Natural killer cell treated with Interleukin-12 subunit alpha and Interleukin-12 subunit beta and Interleukin-15 and Interleukin-18, amount 100 ng/mL, for 72 hours (primary cell): Measurements from ENCODE around the gene HYDIN. TPM values are rescaled to one million over a fixed set of nuclear protein-coding genes. Genes with fewer than 3 reads are reported as not detected.
"Not testable (repeated sequence)": the region's sequence is repeated elsewhere in the genome, so short reads cannot be mapped to it uniquely, and the experiment has no call there.

Experiments
- ATAC-seq, 2 donors: fragments of 150-1000 bp; cut with Tn5 transposase in 1 of 2; sonication (Bioruptor Pico), chemical (Tn5 transposase) in 1 of 2; 2 replicates each; pipeline ENCODE4 v1.10.0; 2021
- DNase-seq: peaks from one replicate; pipeline ENCODE4 v3.0.0; 2022; ENCODE audit warnings: low spot score
- H3K27ac Mint-ChIP-seq, 2 donors: 1 replicate in 1 of 2; 2 replicates in 1 of 2; pipeline ENCODE4 v1.8.0; 2022; ENCODE audit warnings: mixed read lengths in 2 of 2, mild to moderate bottlenecking in 1 of 2, moderate library complexity in 1 of 2
- H3K27me3 Mint-ChIP-seq, 2 donors: 1 replicate in 1 of 2; 2 replicates in 1 of 2; pipeline ENCODE4 v1.8.0; 2022; ENCODE audit warnings: mixed read lengths in 2 of 2
- H3K36me3 Mint-ChIP-seq: one replicate; pipeline ENCODE4 v1.8.0; 2022; ENCODE audit warnings: mixed read lengths
- H3K4me1 Mint-ChIP-seq, 2 donors: 1 replicate in 1 of 2; 2 replicates in 1 of 2; pipeline ENCODE4 v1.8.0; 2022; ENCODE audit warnings: low read depth in 2 of 2, mixed read lengths in 2 of 2, mild to moderate bottlenecking in 1 of 2
- H3K4me3 Mint-ChIP-seq: one replicate; pipeline ENCODE4 v1.8.0; 2022; ENCODE audit warnings: mixed read lengths
- H3K9me3 Mint-ChIP-seq: 2 replicates; pipeline ENCODE4 v1.8.0; 2022; ENCODE audit warnings: mixed read lengths
- total RNA-seq, 2 donors: library from RNA; stranded (reverse); gene quantifications; one replicate each; pipeline ENCODE4 v1.2.3, GENCODE V29; 2022

HYDIN gene
- total RNA-seq, 2 donors from 2014 or later, result not detected

DNA sequence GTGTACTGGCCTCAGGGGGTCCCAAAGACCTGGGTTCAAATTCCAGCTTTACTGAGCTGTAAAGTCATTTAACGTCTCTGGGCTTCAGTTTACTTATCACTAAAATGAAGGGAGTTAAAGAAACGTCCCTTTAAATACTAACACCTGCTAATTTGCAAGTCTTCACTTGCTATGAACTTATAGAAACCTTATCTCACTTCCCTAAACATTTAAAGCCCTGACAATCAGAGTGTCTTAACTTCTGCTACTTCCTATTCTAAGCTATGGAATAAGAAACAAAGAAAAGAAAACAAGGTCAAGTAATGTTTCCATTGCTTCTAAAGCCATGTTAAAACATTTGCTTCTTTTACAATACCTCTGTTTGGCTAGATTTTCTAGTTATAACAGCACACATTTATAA lies 87.3 kb downstream of the HYDIN start:
- H3K27ac Mint-ChIP-seq, ATAC-seq, H3K4me1 Mint-ChIP-seq, H3K9me3 Mint-ChIP-seq, H3K4me3 Mint-ChIP-seq, H3K27me3 Mint-ChIP-seq, H3K36me3 Mint-ChIP-seq, DNase-seq: not testable (repeated sequence)

DNA sequence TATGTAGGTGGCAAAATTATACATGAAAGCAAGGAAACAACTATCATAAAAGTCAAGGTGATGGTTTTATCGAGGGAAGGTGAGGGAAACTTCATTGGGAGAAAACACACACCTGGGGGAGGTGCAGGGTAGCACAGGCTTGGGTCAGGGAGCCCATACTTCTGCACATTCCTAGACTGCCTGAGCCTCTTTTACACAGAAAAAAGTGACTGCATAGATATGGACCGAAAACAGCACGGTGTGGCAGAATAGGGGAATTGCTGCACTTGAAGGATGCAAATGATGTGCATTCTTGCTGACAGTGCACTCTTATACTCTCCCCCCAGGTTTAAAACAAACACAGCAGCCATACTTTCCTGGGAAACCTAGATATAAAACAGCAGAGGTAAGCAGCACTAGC lies 120.0 kb downstream of the HYDIN start:
- not testable (repeated sequence) for H3K27me3 Mint-ChIP-seq, H3K4me3 Mint-ChIP-seq, DNase-seq, H3K9me3 Mint-ChIP-seq, H3K4me1 Mint-ChIP-seq, H3K36me3 Mint-ChIP-seq, H3K27ac Mint-ChIP-seq, ATAC-seq

DNA sequence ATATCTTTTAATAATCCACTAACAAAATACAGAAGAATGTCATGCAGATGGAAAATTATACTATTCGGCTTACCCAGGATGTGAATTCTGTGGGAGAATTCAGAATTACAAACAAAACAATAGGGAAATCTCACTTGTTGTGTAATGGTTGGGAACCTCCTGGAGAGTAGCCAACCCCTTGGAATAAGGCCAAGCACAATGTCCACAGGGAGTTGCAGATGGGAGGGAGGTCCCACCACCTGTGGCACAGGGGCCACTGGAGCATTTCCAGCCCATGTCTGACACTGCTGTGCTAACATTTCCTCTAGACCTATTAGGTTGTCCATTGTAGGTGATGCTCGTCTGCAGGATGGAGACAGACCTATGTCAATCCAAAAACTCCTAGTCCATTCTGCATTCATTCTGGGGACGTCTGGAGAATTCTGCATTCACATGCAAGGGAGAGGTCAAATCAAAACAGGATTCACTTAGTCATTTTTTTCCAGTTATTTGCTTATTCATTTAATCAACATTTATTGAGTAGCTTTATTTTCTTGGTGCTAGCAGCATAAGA lies 120.8 kb downstream of the HYDIN start:
- not testable (repeated sequence) for ATAC-seq, H3K4me1 Mint-ChIP-seq, H3K4me3 Mint-ChIP-seq, H3K27me3 Mint-ChIP-seq, H3K36me3 Mint-ChIP-seq, H3K9me3 Mint-ChIP-seq, DNase-seq, H3K27ac Mint-ChIP-seq

DNA sequence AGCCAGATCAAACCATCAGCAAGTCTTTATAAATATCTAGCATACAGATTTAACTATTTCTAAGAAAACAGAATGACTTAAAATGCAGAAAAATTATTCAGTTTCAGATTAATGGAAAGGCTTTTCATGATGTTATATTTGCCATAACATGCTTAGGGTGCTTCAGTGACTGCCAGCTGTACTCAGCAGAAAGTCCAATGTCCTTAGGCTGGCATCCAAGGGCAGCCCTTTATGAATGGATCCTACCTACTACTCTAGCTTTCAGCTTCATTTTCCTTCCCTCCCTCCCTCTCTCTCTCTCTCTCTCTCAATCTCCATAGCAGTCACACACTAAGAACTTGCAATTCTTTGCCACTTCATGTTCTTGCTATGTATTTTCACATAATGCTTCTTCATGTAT lies 124.6 kb downstream of the HYDIN start:
- not testable (repeated sequence) for H3K4me1 Mint-ChIP-seq, H3K27ac Mint-ChIP-seq

GRCh38 chr16:71083573-71083972 lies 146.9 kb downstream of the HYDIN start:
- H3K4me1 Mint-ChIP-seq, H3K36me3 Mint-ChIP-seq, ATAC-seq, DNase-seq, H3K27ac Mint-ChIP-seq, H3K27me3 Mint-ChIP-seq, H3K9me3 Mint-ChIP-seq, H3K4me3 Mint-ChIP-seq: not testable (repeated sequence)

More for the DNA sequence above, 124.6 kb downstream of the HYDIN start:
- not testable (repeated sequence) for H3K4me3 Mint-ChIP-seq, H3K9me3 Mint-ChIP-seq, H3K36me3 Mint-ChIP-seq, DNase-seq, H3K27me3 Mint-ChIP-seq, ATAC-seq

GRCh38 chr16:71080777-71081176 lies 149.7 kb downstream of the HYDIN start:
- H3K27ac Mint-ChIP-seq, H3K36me3 Mint-ChIP-seq, ATAC-seq, H3K9me3 Mint-ChIP-seq, H3K27me3 Mint-ChIP-seq, H3K4me1 Mint-ChIP-seq, H3K4me3 Mint-ChIP-seq, DNase-seq: not testable (repeated sequence)

- not testable (repeated sequence) for H3K9me3 Mint-ChIP-seq, DNase-seq, H3K27me3 Mint-ChIP-seq, H3K4me3 Mint-ChIP-seq, H3K27ac Mint-ChIP-seq, H3K4me1 Mint-ChIP-seq, ATAC-seq, H3K36me3 Mint-ChIP-seq
These were observed 150.3 kb downstream of the HYDIN start for GRCh38 chr16:71080262-71080661.

- DNase-seq, ATAC-seq, H3K27me3 Mint-ChIP-seq, H3K9me3 Mint-ChIP-seq, H3K36me3 Mint-ChIP-seq, H3K27ac Mint-ChIP-seq, H3K4me3 Mint-ChIP-seq, H3K4me1 Mint-ChIP-seq: not testable (repeated sequence)
These were observed 159.9 kb downstream of the HYDIN start for GRCh38 chr16:71070651-71071050.

DNA sequence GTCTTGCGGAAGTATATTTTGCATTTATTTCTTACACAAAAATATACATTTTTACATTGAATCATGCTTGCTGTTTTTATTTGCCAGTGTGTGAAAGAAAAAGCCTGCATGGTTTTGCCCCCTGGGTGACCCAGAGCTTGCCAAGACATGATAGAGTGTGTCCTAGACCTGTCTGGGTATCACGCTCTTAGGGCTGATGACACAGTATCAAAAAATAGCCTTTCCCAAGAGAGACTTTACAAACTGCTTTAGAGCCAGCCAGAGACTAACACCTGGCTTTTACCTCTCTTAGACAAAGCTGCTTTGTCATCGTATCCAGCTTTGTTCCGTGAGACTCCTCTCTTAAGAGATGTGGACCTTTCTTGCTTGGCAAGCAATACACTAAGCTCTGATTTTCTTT lies 160.7 kb downstream of the HYDIN start:
- not testable (repeated sequence) for H3K9me3 Mint-ChIP-seq, H3K36me3 Mint-ChIP-seq, H3K4me1 Mint-ChIP-seq, ATAC-seq, DNase-seq, H3K4me3 Mint-ChIP-seq, H3K27me3 Mint-ChIP-seq, H3K27ac Mint-ChIP-seq

DNA sequence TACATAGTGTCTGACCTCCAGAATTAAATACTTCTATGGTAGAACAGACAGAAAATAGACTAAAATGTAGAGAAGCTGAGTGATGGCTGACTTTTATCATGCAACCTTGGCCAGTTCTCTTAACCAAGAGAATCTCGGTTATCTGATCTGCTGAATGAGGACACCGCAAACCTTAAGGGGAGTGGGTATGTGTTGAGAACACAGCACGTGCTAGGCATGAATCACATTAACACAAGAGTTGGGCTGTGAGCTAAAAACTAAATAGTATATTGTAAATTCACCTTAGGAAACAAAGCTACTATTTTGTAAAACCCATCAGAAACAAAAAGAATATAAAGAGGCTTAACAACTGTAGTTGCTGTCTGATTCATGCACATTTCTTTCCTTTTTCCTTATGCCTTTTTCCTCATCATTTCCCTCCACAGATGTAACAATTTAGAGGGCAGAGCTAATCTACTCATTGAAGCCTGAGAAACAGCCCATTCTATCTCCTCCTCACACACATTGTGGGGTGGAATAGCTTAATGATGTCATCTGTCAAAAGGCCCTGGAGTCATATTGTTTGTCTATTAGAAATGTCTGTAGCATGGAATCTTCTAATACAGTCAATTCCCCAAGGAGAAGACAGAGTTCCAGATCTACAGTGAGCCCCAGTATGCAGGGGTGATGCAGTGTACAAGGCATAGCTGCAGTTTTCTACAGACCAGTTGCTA lies 176.5 kb downstream of the HYDIN start:
- H3K27ac Mint-ChIP-seq, DNase-seq, H3K36me3 Mint-ChIP-seq, H3K4me1 Mint-ChIP-seq, H3K4me3 Mint-ChIP-seq, ATAC-seq, H3K27me3 Mint-ChIP-seq, H3K9me3 Mint-ChIP-seq: not testable (repeated sequence)

DNA sequence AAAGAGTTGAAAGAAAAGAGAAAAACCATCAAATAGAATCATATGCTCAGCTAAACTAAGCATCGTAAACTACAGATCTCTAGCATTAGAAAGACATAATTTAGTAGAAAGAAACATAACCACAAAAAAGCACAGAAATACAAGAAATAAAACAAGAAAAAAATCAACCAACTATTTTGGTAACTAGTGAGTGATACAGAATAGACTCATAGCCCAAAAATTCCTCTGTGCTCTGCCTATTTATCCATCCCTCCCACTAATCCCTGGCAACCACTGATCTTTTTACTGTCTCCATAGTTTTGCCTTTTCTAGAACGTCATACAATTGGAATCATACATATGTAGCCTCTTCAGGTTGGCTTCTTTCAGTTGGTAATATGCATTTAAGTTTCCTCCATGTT lies 180.2 kb downstream of the HYDIN start:
- not testable (repeated sequence) for H3K4me3 Mint-ChIP-seq, DNase-seq, H3K27me3 Mint-ChIP-seq, H3K9me3 Mint-ChIP-seq, H3K4me1 Mint-ChIP-seq, H3K27ac Mint-ChIP-seq, ATAC-seq, H3K36me3 Mint-ChIP-seq

GRCh38 chr16:71039368-71040111 lies 191.0 kb downstream of the HYDIN start:
- H3K9me3 Mint-ChIP-seq, DNase-seq, H3K4me1 Mint-ChIP-seq, H3K36me3 Mint-ChIP-seq, H3K4me3 Mint-ChIP-seq, H3K27ac Mint-ChIP-seq: not testable (repeated sequence)
- ATAC-seq, result peak in 1 of 2 donors; percentile 40
- H3K27me3 Mint-ChIP-seq, result peaks cover 6 to 12% of the 10 kb centered on the region in 2 donors

GRCh38 chr16:71038421-71038820 lies 192.1 kb downstream of the HYDIN start:
- H3K9me3 Mint-ChIP-seq, H3K4me3 Mint-ChIP-seq, H3K36me3 Mint-ChIP-seq, H3K4me1 Mint-ChIP-seq, DNase-seq, H3K27me3 Mint-ChIP-seq, H3K27ac Mint-ChIP-seq, ATAC-seq: not testable (repeated sequence)

DNA sequence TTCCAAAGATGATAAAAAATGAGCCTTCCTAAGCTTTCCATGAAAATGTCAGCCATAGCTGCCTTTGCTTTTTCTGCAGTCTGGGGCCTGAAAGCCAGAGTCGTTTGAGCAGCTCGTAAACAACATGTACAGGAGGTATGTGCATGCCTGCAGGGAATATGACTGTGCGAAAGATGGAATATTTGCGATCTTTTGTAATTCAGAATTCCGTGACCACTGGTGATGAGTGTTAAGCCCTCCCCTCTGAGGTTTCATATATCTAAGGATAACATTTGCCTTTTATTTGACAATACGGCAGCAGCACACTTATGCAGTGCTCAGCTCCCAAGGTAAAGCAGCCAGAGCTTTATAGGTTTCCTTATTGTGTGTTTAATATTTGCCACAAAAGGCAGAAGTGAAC lies 192.5 kb downstream of the HYDIN start:
- not testable (repeated sequence) for H3K27me3 Mint-ChIP-seq, H3K4me1 Mint-ChIP-seq, H3K36me3 Mint-ChIP-seq, H3K27ac Mint-ChIP-seq, H3K9me3 Mint-ChIP-seq, DNase-seq, H3K4me3 Mint-ChIP-seq, ATAC-seq
